Activated CD4-positive, alpha-beta T cell treated with anti-CD3 and anti-CD28 coated beads, Interleukin-2, Interleukin-6, amounts not matched to agents 100 ng/mL and 50 ng/mL, durations not matched to agents 16 hours and 8 hours (primary cell): ENCODE data around the gene KIF5C.

Experiments used
- DNase-seq: peaks from one replicate; pipeline ENCODE4 v3.0.0-alpha.2; 2020

The KIF5C gene

GRCh38 chr2:149021271-149021719 is 146.3 kb downstream of the KIF5C start:
- no peak for DNase-seq

GRCh38 chr2:149021761-149022160 is 146.7 kb downstream of the KIF5C start:
- no peak for DNase-seq

- no peak for DNase-seq
Observed at GRCh38 chr2:149023091-149023490, 148.1 kb downstream of the KIF5C start.

GRCh38 chr2:149027590-149028250 is 152.7 kb downstream of the KIF5C start:
- DNase-seq = no peak

- no peak for DNase-seq
Observed at GRCh38 chr2:149028377-149028776, 153.3 kb downstream of the KIF5C start.

GRCh38 chr2:149028891-149029290 is 153.9 kb downstream of the KIF5C start:
- no peak for DNase-seq

- DNase-seq = no peak
Observed at GRCh38 chr2:149029307-149029965, 154.4 kb downstream of the KIF5C start.

GRCh38 chr2:149031396-149031795 is 156.4 kb downstream of the KIF5C start:
- DNase-seq = no peak

- DNase-seq = no peak
Observed at GRCh38 chr2:149033716-149034115, 158.7 kb downstream of the KIF5C start.

GRCh38 chr2:149034406-149034805 is 159.4 kb downstream of the KIF5C start:
- DNase-seq = no peak

GRCh38 chr2:149036507-149037293 is 161.7 kb downstream of the KIF5C start:
- DNase-seq = no peak

GRCh38 chr2:149037851-149038250 is 162.8 kb downstream of the KIF5C start:
- DNase-seq = no peak

- no peak for DNase-seq
Observed at GRCh38 chr2:149038442-149039212, 163.6 kb downstream of the KIF5C start, which contains the start of gene LYPD6B. TSS of gene LYPD6B (plus strand) at chr2:149038699. CDS start at chr2:149130949, 92,250 bp downstream.

- no peak for DNase-seq
Observed at GRCh38 chr2:149039213-149039724, 164.2 kb downstream of the KIF5C start.

- DNase-seq = peak; percentile 64
Observed at GRCh38 chr2:149040451-149040850, 165.4 kb downstream of the KIF5C start.

- no peak for DNase-seq
Observed at GRCh38 chr2:149041482-149041881, 166.5 kb downstream of the KIF5C start.

GRCh38 chr2:149042881-149043280 is 167.9 kb downstream of the KIF5C start:
- no peak for DNase-seq

GRCh38 chr2:149044500-149044899 is 169.5 kb downstream of the KIF5C start:
- no peak for DNase-seq

- DNase-seq = no peak
Observed at GRCh38 chr2:149047118-149047517, 172.1 kb downstream of the KIF5C start.

GRCh38 chr2:149049142-149049541 is 174.1 kb downstream of the KIF5C start:
- no peak for DNase-seq

GRCh38 chr2:149050188-149050587 is 175.2 kb downstream of the KIF5C start:
- peak; percentile 68 for DNase-seq

- DNase-seq = no peak
Observed at GRCh38 chr2:149055751-149056150, 180.7 kb downstream of the KIF5C start.
